ENCODE measurements around the gene MAN1C1.

Gene MAN1C1

DNA sequence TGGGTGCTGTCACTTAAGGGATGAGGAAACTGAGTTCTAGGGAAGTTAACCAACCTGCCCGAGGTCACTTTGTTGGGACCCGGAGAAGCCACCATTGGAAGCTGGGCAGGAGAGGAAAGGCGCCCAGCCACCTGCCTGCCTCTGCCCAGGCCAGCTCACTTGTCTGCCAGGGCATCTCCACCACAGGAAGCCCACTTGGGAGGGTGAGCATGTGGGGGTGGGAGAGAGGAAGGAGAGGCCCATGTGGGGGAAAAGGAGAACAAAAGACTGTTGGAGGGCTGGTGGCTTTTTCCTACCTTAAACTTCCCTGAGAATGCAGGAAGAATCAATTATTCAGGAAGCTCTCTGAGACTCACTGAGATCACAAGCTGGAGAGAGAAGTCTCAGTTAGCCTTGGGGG lies 139.6 kb downstream of the MAN1C1 start:
- no peaks in the 10 kb centered on the region for H3K27me3 ChIP-seq (ENCODE audit: insufficient read depth, insufficient read length)
- no peak overlapping the region for H3K9ac ChIP-seq (ENCODE audit: insufficient read length, low read depth)
- TF ChIP-seq SUZ12 (IDR thresholded peaks at IDR 0.05; ENCODE audit: extremely low read depth, insufficient read depth, insufficient read length) (no peak), ZNF274 (IDR thresholded peaks at IDR 0.05; ENCODE audit: low read depth, low read length) (no peak), YY1 (IDR thresholded peaks at IDR 0.05; ENCODE audit: insufficient read depth, insufficient read length) (no peak)
- H3K36me3 ChIP-seq (ENCODE audit: insufficient read depth, insufficient read length, low read length): no peaks in the 10 kb centered on the region
- no peak for DNase-seq (ENCODE audit: low read depth, low spot score)
- peaks cover 36% of the 10 kb centered on the region for H3K4me1 ChIP-seq (ENCODE audit: insufficient read depth, insufficient read length)
- no peak overlapping the region for H3K4me3 ChIP-seq (ENCODE audit: insufficient read length, low read depth)
- H3K9me3 ChIP-seq (ENCODE audit: insufficient read depth, low read length): no peaks in the 10 kb centered on the region

DNA sequence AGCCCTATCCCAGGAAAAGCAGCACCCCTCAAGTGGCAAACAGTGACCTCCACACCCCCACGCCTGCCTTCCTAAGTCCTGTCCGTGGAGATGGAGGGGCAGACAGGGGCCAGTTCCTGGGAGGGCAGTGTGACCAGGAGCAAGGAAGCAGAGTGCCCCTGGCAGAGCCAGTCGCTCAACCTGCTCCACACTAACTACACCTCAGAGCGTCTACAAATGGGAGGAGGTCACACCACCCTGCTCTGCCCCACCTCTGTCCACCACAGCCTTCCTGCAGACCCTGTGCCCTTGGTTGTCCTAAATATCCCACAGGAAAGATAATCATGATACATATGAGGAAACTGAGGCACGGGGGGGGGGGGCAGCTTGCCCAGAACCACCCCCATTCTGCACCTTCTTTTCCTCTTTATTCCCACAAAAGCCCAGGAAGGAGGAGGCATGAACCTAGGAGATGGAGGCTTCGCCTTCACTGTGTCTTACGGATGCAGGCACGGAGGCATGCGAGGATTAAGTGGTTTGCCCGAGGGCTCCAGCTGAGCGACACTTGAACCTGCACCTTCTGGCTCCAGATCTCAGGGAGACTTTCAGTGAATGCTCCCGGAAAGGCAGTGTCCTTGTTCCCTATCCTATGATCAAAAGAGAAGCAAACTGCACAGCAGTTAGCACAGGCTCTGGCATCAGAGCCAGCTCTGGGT lies 140.7 kb downstream of the MAN1C1 start:
- no peak for TF ChIP-seq ZNF274 (IDR thresholded peaks at IDR 0.05; ENCODE audit: low read depth, low read length)
- TF ChIP-seq SUZ12 (IDR thresholded peaks at IDR 0.05; ENCODE audit: extremely low read depth, insufficient read depth, insufficient read length): no peak
- Histone ChIP-seq H3K27me3 (ENCODE audit: insufficient read depth, insufficient read length) (no peaks in the 10 kb centered on the region), H3K9ac (ENCODE audit: insufficient read length, low read depth) (no peak overlapping the region), H3K36me3 (ENCODE audit: insufficient read depth, insufficient read length, low read length) (no peaks in the 10 kb centered on the region), H3K4me1 (ENCODE audit: insufficient read depth, insufficient read length) (peaks cover 32% of the 10 kb centered on the region), H3K4me3 (ENCODE audit: insufficient read length, low read depth) (no peak overlapping the region), H3K9me3 (ENCODE audit: insufficient read depth, low read length) (no peaks in the 10 kb centered on the region)
- DNase-seq (ENCODE audit: low read depth, low spot score): no peak

DNA sequence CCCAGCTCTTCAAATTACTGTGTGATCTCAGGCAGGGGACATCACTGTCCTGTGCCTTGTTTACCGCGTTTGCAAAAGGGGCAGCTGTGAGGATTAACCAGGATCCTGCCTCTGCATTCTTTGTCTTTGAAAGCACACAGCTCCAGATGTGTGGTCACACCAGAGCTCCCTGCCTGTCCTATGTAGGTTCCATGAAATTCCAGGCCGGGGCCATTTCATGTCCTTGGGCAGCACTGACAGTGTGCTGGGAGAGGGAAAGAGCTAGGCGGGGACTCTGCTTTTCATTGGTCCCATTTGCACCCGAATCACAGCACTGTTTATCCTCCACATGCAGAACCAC lies 141.2 kb downstream of the MAN1C1 start:
- H3K4me1 ChIP-seq (ENCODE audit: insufficient read depth, insufficient read length): peaks cover 32% of the 10 kb centered on the region
- no peak overlapping the region for H3K9ac ChIP-seq (ENCODE audit: insufficient read length, low read depth)
- no peak for DNase-seq (ENCODE audit: low read depth, low spot score)
- H3K27me3 ChIP-seq (ENCODE audit: insufficient read depth, insufficient read length): no peaks in the 10 kb centered on the region
- H3K4me3 ChIP-seq (ENCODE audit: insufficient read length, low read depth): no peak overlapping the region
- H3K36me3 ChIP-seq (ENCODE audit: insufficient read depth, insufficient read length, low read length): no peaks in the 10 kb centered on the region
- no peaks in the 10 kb centered on the region for H3K9me3 ChIP-seq (ENCODE audit: insufficient read depth, low read length)
- no peak for TF ChIP-seq YY1 (IDR thresholded peaks at IDR 0.05; ENCODE audit: insufficient read depth, insufficient read length)
- no peak for TF ChIP-seq ZNF274 (IDR thresholded peaks at IDR 0.05; ENCODE audit: low read depth, low read length)
- TF ChIP-seq SUZ12 (IDR thresholded peaks at IDR 0.05; ENCODE audit: extremely low read depth, insufficient read depth, insufficient read length): no peak

DNA sequence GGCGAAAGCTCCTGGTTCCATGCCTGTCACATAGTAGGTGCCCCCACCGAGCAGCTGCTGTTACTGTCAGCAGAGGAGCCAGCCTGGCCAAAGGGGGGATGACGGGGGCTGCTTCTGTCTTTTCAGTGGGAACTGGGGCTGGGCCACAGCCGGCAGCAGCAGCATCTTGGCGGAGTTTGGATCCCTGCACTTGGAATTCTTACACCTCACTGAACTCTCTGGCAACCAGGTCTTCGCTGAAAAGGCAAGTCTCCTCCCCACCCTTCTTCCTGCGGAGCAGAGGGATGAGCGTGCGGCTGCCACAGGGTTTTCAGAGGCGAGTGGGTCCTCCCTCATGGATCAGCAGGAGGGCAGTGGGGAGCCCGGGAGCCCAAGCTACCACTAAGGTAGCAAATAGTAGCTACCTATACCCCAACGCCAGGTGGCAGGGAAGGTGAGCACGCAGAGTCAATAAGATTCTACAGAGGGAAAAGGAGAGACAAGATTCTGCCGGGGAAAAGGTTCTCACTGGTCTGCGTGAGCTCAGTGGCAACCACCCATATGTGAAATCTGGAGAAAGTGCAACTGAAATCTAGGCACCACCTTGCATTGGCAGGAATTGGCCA lies 142.0 kb downstream of the MAN1C1 start:
- Histone ChIP-seq H3K36me3 (ENCODE audit: insufficient read depth, insufficient read length, low read length) (no peaks in the 10 kb centered on the region), H3K4me1 (ENCODE audit: insufficient read depth, insufficient read length) (peaks cover 32% of the 10 kb centered on the region)

DNA sequence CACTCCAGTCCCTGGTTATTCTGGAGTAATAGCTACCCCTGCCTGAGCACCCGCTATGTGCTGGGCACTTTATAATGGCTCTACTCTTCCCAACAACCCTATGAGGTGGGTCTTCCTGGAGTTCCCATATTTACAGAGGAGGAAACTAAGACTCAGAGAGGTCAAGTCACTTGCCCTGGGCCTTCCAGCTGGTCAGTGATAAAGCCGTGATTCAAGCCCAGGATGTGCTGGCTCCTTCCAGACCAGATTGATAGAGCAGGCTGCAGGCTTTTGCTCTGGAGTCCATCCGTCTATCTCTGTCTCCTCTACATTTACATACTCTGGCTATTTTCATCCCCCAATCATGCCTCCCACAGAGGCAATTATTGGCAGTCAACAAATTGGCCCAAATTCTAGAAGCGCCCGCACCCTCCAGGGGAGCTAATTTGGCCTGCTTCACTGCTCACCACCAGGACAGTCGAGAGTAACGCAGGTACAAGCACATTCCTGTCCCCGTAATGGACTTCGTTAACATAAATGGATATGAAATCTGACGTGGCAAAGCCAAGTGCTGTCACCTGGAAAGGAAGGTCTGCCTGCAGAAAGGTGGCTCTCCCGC lies 143.6 kb downstream of the MAN1C1 start:
- Histone ChIP-seq H3K27me3 (ENCODE audit: insufficient read depth, insufficient read length) (no peaks in the 10 kb centered on the region), H3K4me1 (ENCODE audit: insufficient read depth, insufficient read length) (peaks cover 34% of the 10 kb centered on the region), H3K4me3 (ENCODE audit: insufficient read length, low read depth) (no peak overlapping the region), H3K9ac (ENCODE audit: insufficient read length, low read depth) (no peak overlapping the region), H3K9me3 (ENCODE audit: insufficient read depth, low read length) (no peaks in the 10 kb centered on the region), H3K36me3 (ENCODE audit: insufficient read depth, insufficient read length, low read length) (no peaks in the 10 kb centered on the region)
- no peak for DNase-seq (ENCODE audit: low read depth, low spot score)
- TF ChIP-seq ZNF274 (IDR thresholded peaks at IDR 0.05; ENCODE audit: low read depth, low read length) (no peak), YY1 (IDR thresholded peaks at IDR 0.05; ENCODE audit: insufficient read depth, insufficient read length) (no peak), SUZ12 (IDR thresholded peaks at IDR 0.05; ENCODE audit: extremely low read depth, insufficient read depth, insufficient read length) (no peak)

More for the DNA sequence above, 142.0 kb downstream of the MAN1C1 start:
- no peaks in the 10 kb centered on the region for H3K27me3 ChIP-seq (ENCODE audit: insufficient read depth, insufficient read length)
- no peak for DNase-seq (ENCODE audit: low read depth, low spot score)
- TF ChIP-seq ZNF274 (IDR thresholded peaks at IDR 0.05; ENCODE audit: low read depth, low read length): no peak
- no peak for TF ChIP-seq SUZ12 (IDR thresholded peaks at IDR 0.05; ENCODE audit: extremely low read depth, insufficient read depth, insufficient read length)
- TF ChIP-seq YY1 (IDR thresholded peaks at IDR 0.05; ENCODE audit: insufficient read depth, insufficient read length): no peak
- no peaks in the 10 kb centered on the region for H3K9me3 ChIP-seq (ENCODE audit: insufficient read depth, low read length)
- no peak overlapping the region for H3K4me3 ChIP-seq (ENCODE audit: insufficient read length, low read depth)
- peak overlapping the region; percentile 32 for H3K9ac ChIP-seq (ENCODE audit: insufficient read length, low read depth)

DNA sequence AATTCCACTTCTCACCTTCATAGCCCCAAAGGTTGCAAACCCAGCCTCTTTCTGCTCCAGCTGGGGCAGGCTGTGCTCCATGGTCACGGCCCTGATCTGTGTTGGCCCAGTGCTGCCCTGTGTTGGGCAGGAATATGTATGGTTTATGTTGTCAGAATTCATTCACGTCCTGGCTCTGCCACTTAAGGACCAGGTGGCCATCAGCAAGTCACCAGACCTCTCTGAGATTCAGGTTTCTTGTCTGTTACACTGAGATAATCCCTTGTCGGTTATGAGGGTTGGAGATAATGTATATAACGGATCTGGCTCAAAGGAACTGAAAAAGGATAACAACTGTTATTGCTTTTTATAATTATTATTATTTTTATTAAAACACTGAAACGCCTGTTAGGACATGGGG lies 144.3 kb downstream of the MAN1C1 start:
- no peak overlapping the region for H3K9ac ChIP-seq (ENCODE audit: insufficient read length, low read depth)
- DNase-seq (ENCODE audit: low read depth, low spot score): no peak

DNA sequence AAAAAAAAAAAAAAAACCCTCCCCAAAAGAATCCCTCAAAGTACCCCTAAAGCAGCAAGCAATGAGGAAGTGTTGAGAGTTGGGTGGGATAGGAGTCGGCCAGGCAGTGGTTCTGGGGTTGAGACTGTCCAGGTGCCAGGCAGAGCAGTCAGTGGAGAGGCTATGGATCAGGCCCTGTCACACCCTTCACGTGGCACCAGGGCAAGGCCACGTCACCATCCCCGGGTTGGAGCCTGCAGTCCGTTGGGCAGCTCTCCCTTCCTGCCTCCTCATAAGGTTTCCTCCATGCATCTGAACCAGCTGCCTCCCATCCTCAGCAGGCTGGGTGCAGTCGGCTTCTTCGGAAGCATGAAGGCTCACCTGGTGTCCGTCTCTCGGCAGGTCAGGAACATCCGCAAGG lies 146.9 kb downstream of the MAN1C1 start:
- DNase-seq (ENCODE audit: low read depth, low spot score): no peak
- Histone ChIP-seq H3K4me3 (ENCODE audit: insufficient read length, low read depth) (no peak overlapping the region), H3K27me3 (ENCODE audit: insufficient read depth, insufficient read length) (no peaks in the 10 kb centered on the region), H3K9me3 (ENCODE audit: insufficient read depth, low read length) (no peaks in the 10 kb centered on the region), H3K4me1 (ENCODE audit: insufficient read depth, insufficient read length) (peaks cover 22% of the 10 kb centered on the region), H3K36me3 (ENCODE audit: insufficient read depth, insufficient read length, low read length) (no peaks in the 10 kb centered on the region), H3K9ac (ENCODE audit: insufficient read length, low read depth) (no peak overlapping the region)
- no peak for TF ChIP-seq YY1 (IDR thresholded peaks at IDR 0.05; ENCODE audit: insufficient read depth, insufficient read length)

More for the DNA sequence above, 144.3 kb downstream of the MAN1C1 start:
- Histone ChIP-seq H3K4me3 (ENCODE audit: insufficient read length, low read depth) (no peak overlapping the region), H3K9me3 (ENCODE audit: insufficient read depth, low read length) (no peaks in the 10 kb centered on the region), H3K36me3 (ENCODE audit: insufficient read depth, insufficient read length, low read length) (no peaks in the 10 kb centered on the region), H3K4me1 (ENCODE audit: insufficient read depth, insufficient read length) (peaks cover 38% of the 10 kb centered on the region), H3K27me3 (ENCODE audit: insufficient read depth, insufficient read length) (no peaks in the 10 kb centered on the region)
- TF ChIP-seq YY1 (IDR thresholded peaks at IDR 0.05; ENCODE audit: insufficient read depth, insufficient read length) (no peak), SUZ12 (IDR thresholded peaks at IDR 0.05; ENCODE audit: extremely low read depth, insufficient read depth, insufficient read length) (no peak), ZNF274 (IDR thresholded peaks at IDR 0.05; ENCODE audit: low read depth, low read length) (no peak)

Measured in NT2/D1 (cell line).